Nephron progenitor cell (in vitro differentiated cells): Measurements from ENCODE around the gene OSBPL8.
A peak's percentile ranks its signal among the peaks of the same experiment; 100 is the strongest.

Source experiments
- DNase-seq: peaks from one replicate; pipeline ENCODE4 v3.0.0; 2021
- H3K27ac Mint-ChIP-seq: 2 replicates; pipeline ENCODE4 v1.8.0; 2021; ENCODE audit warnings: mild to moderate bottlenecking, moderate library complexity, mixed read lengths
- H3K27me3 Mint-ChIP-seq: 2 replicates; pipeline ENCODE4 v1.8.0; 2021; ENCODE audit warnings: mild to moderate bottlenecking, low read depth, mixed read lengths; ENCODE audit not compliant: poor library complexity
- H3K36me3 Mint-ChIP-seq: 2 replicates; pipeline ENCODE4 v1.8.0; 2021; ENCODE audit warnings: low read depth, mixed read lengths
- H3K4me1 Mint-ChIP-seq: 2 replicates; pipeline ENCODE4 v1.8.0; 2021; ENCODE audit warnings: mixed read lengths
- H3K4me3 Mint-ChIP-seq: 2 replicates; pipeline ENCODE4 v1.8.0; 2021; ENCODE audit warnings: mild to moderate bottlenecking, moderate library complexity, mixed read lengths
- H3K9me3 Mint-ChIP-seq: 2 replicates; pipeline ENCODE4 v1.8.0; 2021; ENCODE audit warnings: mild to moderate bottlenecking, moderate library complexity, mixed read lengths
- CTCF ChIP-seq: fragments of 200-600 bp; sonication (generic); IDR thresholded peaks from 2 replicates; pipeline ENCODE4 v1.5.0; 2021; ENCODE audit warnings: antibody characterized with exemption

The OSBPL8 gene

GRCh38 chr12:76547526-76547925 lies 12.0 kb downstream of the OSBPL8 start:
- Mint-ChIP-seq H3K4me1 (peaks cover 47% of the 10 kb centered on the region), H3K9me3 (no peaks in the 10 kb centered on the region), H3K4me3 (peak overlapping the region; percentile 2), H3K36me3 (peaks cover 5% of the 10 kb centered on the region), H3K27ac (peak overlapping the region; percentile 86), H3K27me3 (no peaks in the 10 kb centered on the region)
- no peak for DNase-seq
- no peak for TF ChIP-seq CTCF

GRCh38 chr12:76546889-76547288 lies 12.7 kb downstream of the OSBPL8 start:
- H3K27ac Mint-ChIP-seq = peak overlapping the region; percentile 87
- H3K9me3 Mint-ChIP-seq = no peaks in the 10 kb centered on the region
- peak overlapping the region; percentile 55 for H3K4me3 Mint-ChIP-seq
- DNase-seq = no peak
- H3K4me1 Mint-ChIP-seq = peaks cover 42% of the 10 kb centered on the region
- peaks cover 11% of the 10 kb centered on the region for H3K36me3 Mint-ChIP-seq
- H3K27me3 Mint-ChIP-seq = no peaks in the 10 kb centered on the region
- TF ChIP-seq CTCF = no peak

GRCh38 chr12:76545486-76545885 lies 14.1 kb downstream of the OSBPL8 start:
- peaks cover 11% of the 10 kb centered on the region for H3K36me3 Mint-ChIP-seq
- no peak overlapping the region for H3K4me3 Mint-ChIP-seq
- no peaks in the 10 kb centered on the region for H3K9me3 Mint-ChIP-seq
- no peak for DNase-seq
- TF ChIP-seq CTCF = no peak
- peaks cover 42% of the 10 kb centered on the region for H3K4me1 Mint-ChIP-seq
- no peaks in the 10 kb centered on the region for H3K27me3 Mint-ChIP-seq
- H3K27ac Mint-ChIP-seq = no peak overlapping the region

GRCh38 chr12:76544601-76545261 lies 14.8 kb downstream of the OSBPL8 start:
- H3K36me3 Mint-ChIP-seq = peaks cover 17% of the 10 kb centered on the region
- H3K9me3 Mint-ChIP-seq = peaks cover 4% of the 10 kb centered on the region
- no peak for DNase-seq
- no peak overlapping the region for H3K4me3 Mint-ChIP-seq
- no peak overlapping the region for H3K27ac Mint-ChIP-seq
- H3K4me1 Mint-ChIP-seq = peaks cover 40% of the 10 kb centered on the region
- TF ChIP-seq CTCF = no peak
- no peaks in the 10 kb centered on the region for H3K27me3 Mint-ChIP-seq

GRCh38 chr12:76543813-76544347 lies 15.7 kb downstream of the OSBPL8 start:
- Mint-ChIP-seq H3K27me3 (no peaks in the 10 kb centered on the region), H3K27ac (no peak overlapping the region), H3K9me3 (peaks cover 5% of the 10 kb centered on the region), H3K4me1 (peaks cover 31% of the 10 kb centered on the region), H3K4me3 (no peak overlapping the region), H3K36me3 (peaks cover 24% of the 10 kb centered on the region)
- no peak for DNase-seq
- no peak for TF ChIP-seq CTCF

- no peak overlapping the region for H3K27ac Mint-ChIP-seq
- H3K4me3 Mint-ChIP-seq = no peak overlapping the region
- DNase-seq = no peak
- TF ChIP-seq CTCF = no peak
- H3K36me3 Mint-ChIP-seq = peaks cover 24% of the 10 kb centered on the region
- H3K4me1 Mint-ChIP-seq = peaks cover 22% of the 10 kb centered on the region
- H3K9me3 Mint-ChIP-seq = peaks cover 5% of the 10 kb centered on the region
- H3K27me3 Mint-ChIP-seq = no peaks in the 10 kb centered on the region
Observed at GRCh38 chr12:76542908-76543307, 16.7 kb downstream of the OSBPL8 start.
